ENCODE data around the gene ZNF652. TPM values are rescaled to one million over a fixed set of nuclear protein-coding genes. Genes with fewer than 3 reads are reported as not detected.
A peak's percentile ranks its signal among the peaks of the same experiment; 100 is the strongest.

The ZNF652 gene
- total and polyA plus RNA-seq, 11 donors = 7.2 to 24.5 (median 20.3) TPM

GRCh38 chr17:49353607-49354006 lies 8.4 kb downstream of the ZNF652 start:
- H3K36me3 ChIP-seq = peaks cover 0 to 9% (median 0%) of the 10 kb centered on the region in 9 donors
- TF ChIP-seq CTCF (IDR thresholded peaks at IDR 0.05) = no peak
- no peak for TF ChIP-seq POLR2A (IDR thresholded peaks at IDR 0.05)
- no peaks in the 10 kb centered on the region for H3K9me3 ChIP-seq
- H3K27ac ChIP-seq = peak overlapping the region in 2 of 12 donors; percentile 2 to 35
- H3K27me3 ChIP-seq = no peaks in the 10 kb centered on the region
- ATAC-seq = no peak
- intact Hi-C loops (cut with DNase I) = no loop called here
- WGBS, 4 donors = 72 to 87% (median 78%) methylated on average over 1 of the region's 1 CpG
- H3K4me1 ChIP-seq = peaks cover 0 to 29% (median 1%) of the 10 kb centered on the region in 12 donors
- no peak for DNase-seq
- H3K4me3 ChIP-seq = no peak overlapping the region

GRCh38 chr17:49352587-49353154 lies 9.4 kb downstream of the ZNF652 start:
- Histone ChIP-seq H3K4me1 (peaks cover 0 to 20% (median 0%) of the 10 kb centered on the region in 12 donors), H3K9me3 (no peaks in the 10 kb centered on the region), H3K27ac (no peak overlapping the region), H3K27me3 (no peaks in the 10 kb centered on the region), H3K36me3 (peaks cover 0 to 17% (median 0%) of the 10 kb centered on the region in 9 donors), H3K4me3 (no peak overlapping the region)
- TF ChIP-seq POLR2A (IDR thresholded peaks at IDR 0.05) (no peak), CTCF (IDR thresholded peaks at IDR 0.05) (no peak)
- 96 to 99% (median 97%) methylated on average over 6 of the region's 6 CpGs for WGBS, 4 donors
- intact Hi-C loops (cut with DNase I) = no loop called here
- DNase-seq (no peak), ATAC-seq (no peak)

- peaks cover 0 to 17% (median 0%) of the 10 kb centered on the region in 9 donors for H3K36me3 ChIP-seq
- TF ChIP-seq CTCF (IDR thresholded peaks at IDR 0.05) (no peak), POLR2A (IDR thresholded peaks at IDR 0.05) (no peak)
- DNase-seq (no peak), ATAC-seq (no peak)
- no peak overlapping the region for H3K27ac ChIP-seq
- H3K4me3 ChIP-seq = no peak overlapping the region
- 96 to 98% (median 97%) methylated on average over 3 of the region's 3 CpGs for WGBS, 4 donors
- intact Hi-C loops (cut with DNase I) = no loop called here
- H3K27me3 ChIP-seq = no peaks in the 10 kb centered on the region
- peaks cover 0 to 12% (median 0%) of the 10 kb centered on the region in 12 donors for H3K4me1 ChIP-seq
- H3K9me3 ChIP-seq = no peaks in the 10 kb centered on the region
These were observed 10.4 kb downstream of the ZNF652 start for GRCh38 chr17:49351572-49352140.

- H3K4me3 ChIP-seq = no peak overlapping the region
- no peak for DNase-seq
- intact Hi-C loops (cut with DNase I) = no loop called here
- H3K27me3 ChIP-seq = no peaks in the 10 kb centered on the region
- peaks cover 0 to 18% (median 0%) of the 10 kb centered on the region in 12 donors for H3K4me1 ChIP-seq
- H3K9me3 ChIP-seq = no peaks in the 10 kb centered on the region
- no peak for ATAC-seq
- peaks cover 0 to 17% (median 0%) of the 10 kb centered on the region in 9 donors for H3K36me3 ChIP-seq
- H3K27ac ChIP-seq = no peak overlapping the region
- TF ChIP-seq POLR2A (IDR thresholded peaks at IDR 0.05) = no peak
- no peak for TF ChIP-seq CTCF (IDR thresholded peaks at IDR 0.05)
These were observed 12.5 kb downstream of the ZNF652 start for GRCh38 chr17:49349541-49349940.
